ENCODE data around the gene TUBB8.

GRCh38 chr10:87177-88080 lies 38.3 kb upstream of the TUBB8 start:
- TF ChIP-seq POLR2A (IDR thresholded peaks at IDR 0.05) (no peak), CTCF (IDR thresholded peaks at IDR 0.05) (no peak), POLR2AphosphoS5 (IDR thresholded peaks at IDR 0.05) (no peak), EP300 (IDR thresholded peaks at IDR 0.05) (no peak)

Measured in upper lobe of left lung (tissue), 4 donors.